Measurements from ENCODE around the gene RPS14. TPM values are rescaled to one million over a fixed set of nuclear protein-coding genes. Genes with fewer than 3 reads are reported as not detected.

Gene RPS14
- total and polyA plus RNA-seq, 9 of the 15 experiments (the other 6 are each of a cell fraction or from before 2014, with no cell fraction given), result 1,824 to 5,983 (median 3,017) TPM

DNA sequence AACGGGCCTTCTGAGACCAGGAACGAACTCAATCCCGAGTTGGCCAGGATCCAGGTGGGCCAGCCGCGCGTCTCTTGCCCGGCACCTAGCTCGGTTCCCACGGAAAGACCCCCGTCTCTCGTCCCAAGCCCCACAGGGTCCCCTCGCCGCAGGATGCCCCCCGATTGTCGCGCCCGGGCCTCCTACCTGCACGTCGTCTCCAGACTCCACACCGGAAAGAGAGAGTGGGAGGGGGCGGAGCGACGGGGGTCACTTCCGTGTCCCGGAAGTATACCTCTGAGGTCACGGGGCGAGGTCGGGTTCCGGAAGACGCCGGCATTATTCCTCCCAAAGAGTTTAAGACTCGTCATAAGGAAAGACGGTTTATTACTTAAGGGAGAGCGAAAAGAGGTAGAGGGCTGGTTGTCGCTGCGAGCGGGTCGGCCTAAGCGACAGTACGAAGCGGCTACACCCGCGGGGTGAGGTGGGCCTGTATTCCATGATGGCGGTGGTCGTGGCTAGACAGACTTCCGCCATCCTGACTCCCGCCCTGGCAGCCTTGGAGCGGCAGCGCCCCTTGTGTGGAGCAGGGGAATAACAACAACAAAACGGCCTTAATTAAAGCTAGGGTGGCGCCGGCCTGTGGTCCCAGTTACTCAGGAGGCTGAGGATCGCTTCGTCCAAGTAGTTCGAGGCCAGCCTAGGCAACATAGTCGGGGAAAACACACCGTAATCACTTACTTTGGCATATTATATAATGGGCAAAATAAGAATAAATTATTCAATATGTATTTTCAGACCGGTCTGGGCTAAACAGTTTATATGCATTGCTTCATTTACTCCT is at the start of gene RPS14 (continued):
- TF ChIP-seq, protein P1, sequence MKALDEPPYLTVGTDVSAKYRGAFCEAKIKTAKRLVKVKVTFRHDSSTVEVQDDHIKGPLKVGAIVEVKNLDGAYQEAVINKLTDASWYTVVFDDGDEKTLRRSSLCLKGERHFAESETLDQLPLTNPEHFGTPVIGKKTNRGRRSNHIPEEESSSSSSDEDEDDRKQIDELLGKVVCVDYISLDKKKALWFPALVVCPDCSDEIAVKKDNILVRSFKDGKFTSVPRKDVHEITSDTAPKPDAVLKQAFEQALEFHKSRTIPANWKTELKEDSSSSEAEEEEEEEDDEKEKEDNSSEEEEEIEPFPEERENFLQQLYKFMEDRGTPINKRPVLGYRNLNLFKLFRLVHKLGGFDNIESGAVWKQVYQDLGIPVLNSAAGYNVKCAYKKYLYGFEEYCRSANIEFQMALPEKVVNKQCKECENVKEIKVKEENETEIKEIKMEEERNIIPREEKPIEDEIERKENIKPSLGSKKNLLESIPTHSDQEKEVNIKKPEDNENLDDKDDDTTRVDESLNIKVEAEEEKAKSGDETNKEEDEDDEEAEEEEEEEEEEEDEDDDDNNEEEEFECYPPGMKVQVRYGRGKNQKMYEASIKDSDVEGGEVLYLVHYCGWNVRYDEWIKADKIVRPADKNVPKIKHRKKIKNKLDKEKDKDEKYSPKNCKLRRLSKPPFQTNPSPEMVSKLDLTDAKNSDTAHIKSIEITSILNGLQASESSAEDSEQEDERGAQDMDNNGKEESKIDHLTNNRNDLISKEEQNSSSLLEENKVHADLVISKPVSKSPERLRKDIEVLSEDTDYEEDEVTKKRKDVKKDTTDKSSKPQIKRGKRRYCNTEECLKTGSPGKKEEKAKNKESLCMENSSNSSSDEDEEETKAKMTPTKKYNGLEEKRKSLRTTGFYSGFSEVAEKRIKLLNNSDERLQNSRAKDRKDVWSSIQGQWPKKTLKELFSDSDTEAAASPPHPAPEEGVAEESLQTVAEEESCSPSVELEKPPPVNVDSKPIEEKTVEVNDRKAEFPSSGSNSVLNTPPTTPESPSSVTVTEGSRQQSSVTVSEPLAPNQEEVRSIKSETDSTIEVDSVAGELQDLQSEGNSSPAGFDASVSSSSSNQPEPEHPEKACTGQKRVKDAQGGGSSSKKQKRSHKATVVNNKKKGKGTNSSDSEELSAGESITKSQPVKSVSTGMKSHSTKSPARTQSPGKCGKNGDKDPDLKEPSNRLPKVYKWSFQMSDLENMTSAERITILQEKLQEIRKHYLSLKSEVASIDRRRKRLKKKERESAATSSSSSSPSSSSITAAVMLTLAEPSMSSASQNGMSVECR (CRISPR knock-in tag; IDR thresholded peaks at IDR 0.05), result peak; percentile 79
- TF ChIP-seq, protein P2, sequence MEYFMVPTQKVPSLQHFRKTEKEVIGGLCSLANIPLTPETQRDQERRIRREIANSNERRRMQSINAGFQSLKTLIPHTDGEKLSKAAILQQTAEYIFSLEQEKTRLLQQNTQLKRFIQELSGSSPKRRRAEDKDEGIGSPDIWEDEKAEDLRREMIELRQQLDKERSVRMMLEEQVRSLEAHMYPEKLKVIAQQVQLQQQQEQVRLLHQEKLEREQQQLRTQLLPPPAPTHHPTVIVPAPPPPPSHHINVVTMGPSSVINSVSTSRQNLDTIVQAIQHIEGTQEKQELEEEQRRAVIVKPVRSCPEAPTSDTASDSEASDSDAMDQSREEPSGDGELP (CRISPR knock-in tag; IDR thresholded peaks at IDR 0.05; ENCODE audit: borderline replicate concordance), result peak; percentile 87; the same call in 1 of the 2 replicates
- TF ChIP-seq, protein P3, sequence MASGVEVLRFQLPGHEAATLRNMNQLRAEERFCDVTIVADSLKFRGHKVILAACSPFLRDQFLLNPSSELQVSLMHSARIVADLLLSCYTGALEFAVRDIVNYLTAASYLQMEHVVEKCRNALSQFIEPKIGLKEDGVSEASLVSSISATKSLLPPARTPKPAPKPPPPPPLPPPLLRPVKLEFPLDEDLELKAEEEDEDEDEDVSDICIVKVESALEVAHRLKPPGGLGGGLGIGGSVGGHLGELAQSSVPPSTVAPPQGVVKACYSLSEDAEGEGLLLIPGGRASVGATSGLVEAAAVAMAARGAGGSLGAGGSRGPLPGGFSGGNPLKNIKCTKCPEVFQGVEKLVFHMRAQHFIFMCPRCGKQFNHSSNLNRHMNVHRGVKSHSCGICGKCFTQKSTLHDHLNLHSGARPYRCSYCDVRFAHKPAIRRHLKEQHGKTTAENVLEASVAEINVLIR (CRISPR knock-in tag; IDR thresholded peaks at IDR 0.05), result peak; percentile 54
- TF ChIP-seq, protein P4, sequence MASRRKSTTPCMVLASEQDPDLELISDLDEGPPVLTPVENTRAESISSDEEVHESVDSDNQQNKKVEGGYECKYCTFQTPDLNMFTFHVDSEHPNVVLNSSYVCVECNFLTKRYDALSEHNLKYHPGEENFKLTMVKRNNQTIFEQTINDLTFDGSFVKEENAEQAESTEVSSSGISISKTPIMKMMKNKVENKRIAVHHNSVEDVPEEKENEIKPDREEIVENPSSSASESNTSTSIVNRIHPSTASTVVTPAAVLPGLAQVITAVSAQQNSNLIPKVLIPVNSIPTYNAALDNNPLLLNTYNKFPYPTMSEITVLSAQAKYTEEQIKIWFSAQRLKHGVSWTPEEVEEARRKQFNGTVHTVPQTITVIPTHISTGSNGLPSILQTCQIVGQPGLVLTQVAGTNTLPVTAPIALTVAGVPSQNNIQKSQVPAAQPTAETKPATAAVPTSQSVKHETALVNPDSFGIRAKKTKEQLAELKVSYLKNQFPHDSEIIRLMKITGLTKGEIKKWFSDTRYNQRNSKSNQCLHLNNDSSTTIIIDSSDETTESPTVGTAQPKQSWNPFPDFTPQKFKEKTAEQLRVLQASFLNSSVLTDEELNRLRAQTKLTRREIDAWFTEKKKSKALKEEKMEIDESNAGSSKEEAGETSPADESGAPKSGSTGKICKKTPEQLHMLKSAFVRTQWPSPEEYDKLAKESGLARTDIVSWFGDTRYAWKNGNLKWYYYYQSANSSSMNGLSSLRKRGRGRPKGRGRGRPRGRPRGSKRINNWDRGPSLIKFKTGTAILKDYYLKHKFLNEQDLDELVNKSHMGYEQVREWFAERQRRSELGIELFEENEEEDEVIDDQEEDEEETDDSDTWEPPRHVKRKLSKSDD (conservative IDR thresholded peaks at IDR 0.05; ENCODE audit: low read length), result no peak; the same call in 1 of the 2 replicates
- TF ChIP-seq, protein P5, sequence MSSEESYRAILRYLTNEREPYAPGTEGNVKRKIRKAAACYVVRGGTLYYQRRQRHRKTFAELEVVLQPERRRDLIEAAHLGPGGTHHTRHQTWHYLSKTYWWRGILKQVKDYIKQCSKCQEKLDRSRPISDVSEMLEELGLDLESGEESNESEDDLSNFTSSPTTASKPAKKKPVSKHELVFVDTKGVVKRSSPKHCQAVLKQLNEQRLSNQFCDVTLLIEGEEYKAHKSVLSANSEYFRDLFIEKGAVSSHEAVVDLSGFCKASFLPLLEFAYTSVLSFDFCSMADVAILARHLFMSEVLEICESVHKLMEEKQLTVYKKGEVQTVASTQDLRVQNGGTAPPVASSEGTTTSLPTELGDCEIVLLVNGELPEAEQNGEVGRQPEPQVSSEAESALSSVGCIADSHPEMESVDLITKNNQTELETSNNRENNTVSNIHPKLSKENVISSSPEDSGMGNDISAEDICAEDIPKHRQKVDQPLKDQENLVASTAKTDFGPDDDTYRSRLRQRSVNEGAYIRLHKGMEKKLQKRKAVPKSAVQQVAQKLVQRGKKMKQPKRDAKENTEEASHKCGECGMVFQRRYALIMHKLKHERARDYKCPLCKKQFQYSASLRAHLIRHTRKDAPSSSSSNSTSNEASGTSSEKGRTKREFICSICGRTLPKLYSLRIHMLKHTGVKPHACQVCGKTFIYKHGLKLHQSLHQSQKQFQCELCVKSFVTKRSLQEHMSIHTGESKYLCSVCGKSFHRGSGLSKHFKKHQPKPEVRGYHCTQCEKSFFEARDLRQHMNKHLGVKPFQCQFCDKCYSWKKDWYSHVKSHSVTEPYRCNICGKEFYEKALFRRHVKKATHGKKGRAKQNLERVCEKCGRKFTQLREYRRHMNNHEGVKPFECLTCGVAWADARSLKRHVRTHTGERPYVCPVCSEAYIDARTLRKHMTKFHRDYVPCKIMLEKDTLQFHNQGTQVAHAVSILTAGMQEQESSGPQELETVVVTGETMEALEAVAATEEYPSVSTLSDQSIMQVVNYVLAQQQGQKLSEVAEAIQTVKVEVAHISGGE (CRISPR knock-in tag; IDR thresholded peaks at IDR 0.05), result peak in 2 of 3 experiments; percentile 48 to 92; a peak in 3 of 6 replicates
- TF ChIP-seq NR2C1 (IDR thresholded peaks at IDR 0.05) (peak; percentile 100), NR2C1 (tag; IDR thresholded peaks at IDR 0.05) (peak; percentile 100), GTF2A2 (tag; IDR thresholded peaks at IDR 0.05) (0 out of 2 replicates have a peak, but pooled peaks have one; percentile 45), SUPT5H (IDR thresholded peaks at IDR 0.05) (peak; percentile 99), OTX1 (CRISPR knock-in tag; IDR thresholded peaks at IDR 0.05) (peak; percentile 41; the same call in 1 of the 2 replicates)
- TF ChIP-seq, protein P6, sequence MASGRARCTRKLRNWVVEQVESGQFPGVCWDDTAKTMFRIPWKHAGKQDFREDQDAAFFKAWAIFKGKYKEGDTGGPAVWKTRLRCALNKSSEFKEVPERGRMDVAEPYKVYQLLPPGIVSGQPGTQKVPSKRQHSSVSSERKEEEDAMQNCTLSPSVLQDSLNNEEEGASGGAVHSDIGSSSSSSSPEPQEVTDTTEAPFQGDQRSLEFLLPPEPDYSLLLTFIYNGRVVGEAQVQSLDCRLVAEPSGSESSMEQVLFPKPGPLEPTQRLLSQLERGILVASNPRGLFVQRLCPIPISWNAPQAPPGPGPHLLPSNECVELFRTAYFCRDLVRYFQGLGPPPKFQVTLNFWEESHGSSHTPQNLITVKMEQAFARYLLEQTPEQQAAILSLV (tag; IDR thresholded peaks at IDR 0.05), result peak; percentile 50; the same call in 1 of the 2 replicates
